GM21529 (cell line): ENCODE results near the gene ZCCHC10.
"Not testable (repeated sequence)": the region's sequence is repeated elsewhere in the genome, so short reads cannot be mapped to it uniquely, and the experiment has no call there.

ENCODE experiments used
- ATAC-seq: cut with Tn5 transposase; IDR thresholded peaks from one replicate; pipeline ENCODE4 v1.9.1; 2021; ENCODE audit not compliant: unreplicated experiment

The ZCCHC10 gene

GRCh38 chr5:132979976-132980375, 46.4 kb downstream of the ZCCHC10 start:
- ATAC-seq = no peak

GRCh38 chr5:132979367-132979940, 46.9 kb downstream of the ZCCHC10 start:
- ATAC-seq = no peak

GRCh38 chr5:132976852-132977251, 49.5 kb downstream of the ZCCHC10 start:
- no peak for ATAC-seq

GRCh38 chr5:132972436-132972828, 53.9 kb downstream of the ZCCHC10 start:
- not testable (repeated sequence) for ATAC-seq

GRCh38 chr5:132971483-132972435, 54.6 kb downstream of the ZCCHC10 start:
- no peak for ATAC-seq

GRCh38 chr5:132965120-132965519, 61.2 kb downstream of the ZCCHC10 start:
- ATAC-seq = no peak

- peak; percentile 95 for ATAC-seq
These were observed 62.9 kb downstream of the ZCCHC10 start, which contains the start of gene AFF4 for GRCh38 chr5:132963171-132964104. AFF4 (minus strand) TSS chr5:132963634; CDS start chr5:132937189, 26,445 bp downstream.

GRCh38 chr5:132962429-132963021, 63.8 kb downstream of the ZCCHC10 start:
- ATAC-seq = no peak

GRCh38 chr5:132961887-132962286, 64.5 kb downstream of the ZCCHC10 start:
- no peak for ATAC-seq

- ATAC-seq = not testable (repeated sequence)
These were observed 65.1 kb downstream of the ZCCHC10 start for GRCh38 chr5:132961123-132961815.

- not testable (repeated sequence) for ATAC-seq
These were observed 70.1 kb downstream of the ZCCHC10 start for GRCh38 chr5:132956166-132956799.

GRCh38 chr5:132953710-132954109, 72.6 kb downstream of the ZCCHC10 start:
- no peak for ATAC-seq

GRCh38 chr5:132952829-132953228, 73.5 kb downstream of the ZCCHC10 start:
- ATAC-seq = no peak

GRCh38 chr5:132951897-132952296, 74.5 kb downstream of the ZCCHC10 start:
- no peak for ATAC-seq

GRCh38 chr5:132949136-132949535, 77.2 kb downstream of the ZCCHC10 start:
- ATAC-seq = no peak

GRCh38 chr5:132947671-132948070, 78.7 kb downstream of the ZCCHC10 start:
- no peak for ATAC-seq
